ENCODE measurements around the gene ESYT2. TPM values are rescaled to one million over a fixed set of nuclear protein-coding genes. Genes with fewer than 3 reads are reported as not detected.

ESYT2 gene
- total and polyA plus RNA-seq, 2 of the 4 experiments (the other 2 are of a cell fraction), result 26.7 to 69.9 TPM

DNA sequence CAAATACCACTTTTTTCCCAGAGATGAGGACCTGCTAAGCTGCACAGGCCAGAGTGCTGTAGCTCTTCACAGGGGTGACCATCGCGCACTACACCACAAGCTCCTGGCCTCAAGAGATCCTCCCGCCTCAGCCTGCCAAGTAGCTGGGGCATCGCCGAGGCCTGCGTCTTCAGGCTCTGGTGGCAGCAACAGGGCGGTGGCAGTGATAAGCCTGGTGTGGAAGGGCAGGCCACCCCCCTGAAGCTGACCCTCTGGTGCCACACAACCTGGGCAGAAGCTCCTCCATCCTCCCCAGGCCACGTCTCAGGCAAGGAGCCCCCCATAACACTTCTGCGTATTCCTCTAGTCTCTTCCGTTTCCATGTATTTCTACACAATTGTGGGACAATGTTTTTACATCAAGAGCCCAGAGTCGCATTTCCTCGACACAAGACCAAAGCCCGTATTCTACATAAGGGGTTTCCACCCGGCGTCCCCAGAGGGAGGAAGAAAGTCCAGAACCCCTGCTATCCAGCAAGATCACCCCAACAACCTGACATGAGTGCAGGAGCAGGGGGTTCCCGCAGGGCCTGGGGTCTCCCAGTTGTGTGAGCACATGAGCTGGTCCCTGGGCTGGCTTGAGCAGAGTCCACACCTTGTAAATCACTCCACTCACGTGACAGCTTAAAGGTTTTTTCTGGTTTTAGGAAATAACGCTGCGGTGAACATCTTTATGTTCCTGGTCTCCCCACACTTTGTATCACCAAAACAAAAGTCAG is 87.1 kb downstream of the ESYT2 start:
- H3K9me3 ChIP-seq (ENCODE audit: control insufficient read depth, insufficient read depth, low read length), result no peaks in the 10 kb centered on the region
- no peak for ATAC-seq (ENCODE audit: low read depth)
- no peak for DNase-seq
- in situ Hi-C loops (cut with MboI; ENCODE audit: low sequenced_read_pairs), result no loop called here
- H3K9me1 ChIP-seq (ENCODE audit: insufficient read depth, low read length), result peaks cover 15% of the 10 kb centered on the region
- no peak overlapping the region for H3K56ac ChIP-seq (ENCODE audit: extremely low read depth, insufficient read depth, low read length)
- no peak overlapping the region for H2BK5ac ChIP-seq (ENCODE audit: low read depth, low read length, poor library complexity, severe bottlenecking)
- H3K18ac ChIP-seq (ENCODE audit: low read depth, low read length), result no peak overlapping the region
- H2AFZ ChIP-seq (replicated peaks; ENCODE audit: low read length, poor library complexity), result no peak overlapping the region
- H4K8ac ChIP-seq (ENCODE audit: low read depth in 2 of 2, low read length in 2 of 2), result no peak overlapping the region
- no peak overlapping the region for H4K5ac ChIP-seq (ENCODE audit: low read depth, low read length)
- no peak overlapping the region for H3K14ac ChIP-seq (replicated peaks; ENCODE audit: low read depth, low read length)
- H2AK9ac ChIP-seq (replicated peaks; ENCODE audit: low read depth, low read length, poor library complexity), result no peak overlapping the region
- H2BK15ac ChIP-seq (ENCODE audit: low read depth, low read length), result no peak overlapping the region
- H2AK5ac ChIP-seq (ENCODE audit: low read depth, low read length), result no peak overlapping the region
- CTCF ChIA-PET, result interaction anchor here (1.0 kb wide), 1 partner anchor 38 kb away, joined by 3 read pairs; the partner anchor contains the start of gene NCAPG2
- no peak overlapping the region for H3K27ac ChIP-seq (ENCODE audit: insufficient read depth, low read length)
- no peak overlapping the region for H2BK120ac ChIP-seq (ENCODE audit: low read depth, low read length)
- intact Hi-C loops (cut with micrococcal nuclease), result no loop called here
- 93% methylated on average over 3 of the region's 19 CpGs; no CpG with 5 or more reads in 1 of the 2 experiments for WGBS, 2 experiments (ENCODE audit: extremely low coverage in 2 of 2, insufficient read length in 1 of 2)
- H3K4me2 ChIP-seq (ENCODE audit: low read depth, low read length), result no peak overlapping the region
- no TSS peak for BruUV-seq (replicated peaks)
- peaks cover 41% of the 10 kb centered on the region for H3K36me3 ChIP-seq (ENCODE audit: control insufficient read depth, insufficient read depth, low read length)
- TF ChIP-seq BHLHE40 (IDR thresholded peaks at IDR 0.05; ENCODE audit: low read depth, low read length), result no peak
- no peak for TF ChIP-seq FOS (IDR thresholded peaks at IDR 0.05; ENCODE audit: low read depth, low read length)
- no peak for TF ChIP-seq MAFK (IDR thresholded peaks at IDR 0.05; ENCODE audit: low read depth, low read length)
- TF ChIP-seq CEBPB (IDR thresholded peaks at IDR 0.05; ENCODE audit: low read depth, low read length), result no peak
- TF ChIP-seq, protein P1, sequence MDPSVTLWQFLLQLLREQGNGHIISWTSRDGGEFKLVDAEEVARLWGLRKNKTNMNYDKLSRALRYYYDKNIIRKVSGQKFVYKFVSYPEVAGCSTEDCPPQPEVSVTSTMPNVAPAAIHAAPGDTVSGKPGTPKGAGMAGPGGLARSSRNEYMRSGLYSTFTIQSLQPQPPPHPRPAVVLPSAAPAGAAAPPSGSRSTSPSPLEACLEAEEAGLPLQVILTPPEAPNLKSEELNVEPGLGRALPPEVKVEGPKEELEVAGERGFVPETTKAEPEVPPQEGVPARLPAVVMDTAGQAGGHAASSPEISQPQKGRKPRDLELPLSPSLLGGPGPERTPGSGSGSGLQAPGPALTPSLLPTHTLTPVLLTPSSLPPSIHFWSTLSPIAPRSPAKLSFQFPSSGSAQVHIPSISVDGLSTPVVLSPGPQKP (IDR thresholded peaks at IDR 0.05; ENCODE audit: borderline replicate concordance, low read depth, low read length), result no peak
- no peak for TF ChIP-seq RFX5 (IDR thresholded peaks at IDR 0.05; ENCODE audit: low read depth, low read length)
- peaks cover 18% of the 10 kb centered on the region for H3K4me1 ChIP-seq (ENCODE audit: control insufficient read depth, insufficient read depth, low read length)
- dilution Hi-C loops (cut with HindIII; ENCODE audit: low sequenced_read_pairs, unreplicated experiment), result no loop called here
- H3K4me3 ChIP-seq (ENCODE audit: insufficient read depth, low read depth, low read length), result no peak overlapping the region
- peaks cover 5% of the 10 kb centered on the region in 2 experiments; a peak in 2 of 4 replicates for H3K79me1 ChIP-seq (ENCODE audit: low read depth in 1 of 2, low read length in 2 of 2)
- H2BK20ac ChIP-seq (ENCODE audit: low read depth, low read length), result no peak overlapping the region
- H3K27me3 ChIP-seq (ENCODE audit: control insufficient read depth, insufficient read depth, low read length), result no peaks in the 10 kb centered on the region
- no peak overlapping the region for H3K4ac ChIP-seq (ENCODE audit: low read depth, low read length)
- no peak overlapping the region for H3K23ac ChIP-seq (ENCODE audit: low read depth, low read length)
- POLR2A ChIA-PET (ENCODE audit: unreplicated experiment), result interaction anchor here (0.6 kb wide), 1 partner anchor 52 kb away, joined by 3 read pairs; no protein-coding TSS in a partner anchor
- no peak overlapping the region for H3K9ac ChIP-seq (ENCODE audit: low read depth, low read length)
- H4K91ac ChIP-seq (ENCODE audit: insufficient read depth, low read depth, low read length), result no peak overlapping the region
- peaks cover 9% of the 10 kb centered on the region; the same call in 1 of the 2 replicates for H4K20me1 ChIP-seq (ENCODE audit: insufficient read depth, low read length)
